HepG2 (cell line): ENCODE measurements around the gene SOX9. TPM values are rescaled to one million over a fixed set of nuclear protein-coding genes. Genes with fewer than 3 reads are reported as not detected.

Source experiments
- FOXJ3 ChIP-seq: sonication (generic); formaldehyde crosslinking; IDR thresholded peaks from 2 replicates; pipeline ENCODE4 v1.4.0; 2020; ENCODE audit warnings: missing genetic modification reagents, mild to moderate bottlenecking, borderline replicate concordance
- GTF3A ChIP-seq: sonication (generic); formaldehyde crosslinking; conservative IDR thresholded peaks from 2 replicates; pipeline ENCODE4 v1.4.0; 2020; ENCODE audit warnings: mild to moderate bottlenecking, missing genetic modification reagents
- ISL2 ChIP-seq: sonication (generic); formaldehyde crosslinking; IDR thresholded peaks from 2 replicates; pipeline ENCODE4 v1.5.0; 2020; ENCODE audit warnings: missing genetic modification reagents
- KLF16 ChIP-seq, 2 experiments: sonication (generic) in 1 of 2; formaldehyde crosslinking in 1 of 2; IDR thresholded peaks; 2 replicates each; pipeline versions ENCODE4 v1.6.1 to v1.8.0; 2016 to 2023; ENCODE audit warnings: missing genetic modification reagents in 2 of 2, missing compliant biosample characterization in 1 of 2
- MEF2D ChIP-seq: sonication (generic); formaldehyde crosslinking; IDR thresholded peaks from 2 replicates; pipeline ENCODE4 v1.5.1; 2020; ENCODE audit warnings: mild to moderate bottlenecking, missing genetic modification reagents
- NFYC ChIP-seq: IDR thresholded peaks from 2 replicates; pipeline ENCODE4 v1.6.1; 2016; ENCODE audit warnings: missing genetic modification reagents, missing compliant biosample characterization
- NR2F1 ChIP-seq, 2 experiments: fragments of 450-650 bp in 1 of 2; formaldehyde crosslinking in 1 of 2; IDR thresholded peaks; 2 replicates each; pipeline versions ENCODE4 v1.5.0 to v1.6.1; 2016 to 2020; ENCODE audit warnings: mild to moderate bottlenecking in 1 of 2, missing compliant biosample characterization in 1 of 2, missing genetic modification reagents in 1 of 2, moderate library complexity in 1 of 2
- NR3C1 ChIP-seq: sonication (generic); formaldehyde crosslinking; IDR thresholded peaks from 2 replicates; pipeline ENCODE4 v1.4.0; 2020; ENCODE audit warnings: missing genetic modification reagents
- PATZ1 ChIP-seq: sonication (generic); formaldehyde crosslinking; IDR thresholded peaks from 2 replicates; pipeline ENCODE4 v1.4.0; 2020; ENCODE audit warnings: missing genetic modification reagents
- PHF21A ChIP-seq: sonication (generic); formaldehyde crosslinking; IDR thresholded peaks from 2 replicates; pipeline ENCODE4 v1.5.0; 2020; ENCODE audit warnings: mild to moderate bottlenecking, missing genetic modification reagents
- RXRB ChIP-seq: IDR thresholded peaks from 2 replicates; pipeline ENCODE4 v1.6.1; 2016; ENCODE audit warnings: borderline replicate concordance, missing genetic modification reagents, missing compliant biosample characterization
- UBTF ChIP-seq: sonication (generic); formaldehyde crosslinking; IDR thresholded peaks from 2 replicates; pipeline ENCODE4 v1.4.0; 2020; ENCODE audit warnings: mild to moderate bottlenecking, missing genetic modification reagents
- ZBTB26 ChIP-seq: IDR thresholded peaks from 2 replicates; pipeline ENCODE4 v1.6.1; 2016; ENCODE audit warnings: missing compliant biosample characterization, missing genetic modification reagents, borderline replicate concordance
- ZBTB37 ChIP-seq: sonication (generic); formaldehyde crosslinking; IDR thresholded peaks from 2 replicates; pipeline ENCODE4 v1.4.0; 2020; ENCODE audit warnings: mild to moderate bottlenecking, missing genetic modification reagents
- ZFP36L1 ChIP-seq: sonication (generic); formaldehyde crosslinking; IDR thresholded peaks from 2 replicates; pipeline ENCODE4 v1.8.0; 2022; ENCODE audit warnings: mild to moderate bottlenecking, missing genetic modification reagents, moderate library complexity
- ZKSCAN8 ChIP-seq: IDR thresholded peaks from 2 replicates; pipeline ENCODE4 v1.6.1; 2016; ENCODE audit warnings: borderline replicate concordance, missing genetic modification reagents, missing compliant biosample characterization
- ZNF317 ChIP-seq: sonication (generic); formaldehyde crosslinking; IDR thresholded peaks from 2 replicates; pipeline ENCODE4 v1.5.0; 2020; ENCODE audit warnings: mild to moderate bottlenecking, missing genetic modification reagents
- ZNF562 ChIP-seq: sonication (generic); formaldehyde crosslinking; IDR thresholded peaks from 2 replicates; pipeline ENCODE4 v1.8.0; 2022; ENCODE audit warnings: missing genetic modification reagents, borderline replicate concordance
- ZNF691 ChIP-seq: sonication (generic); formaldehyde crosslinking; IDR thresholded peaks from 2 replicates; pipeline ENCODE4 v1.4.0; 2020; ENCODE audit warnings: missing genetic modification reagents, low read depth, mild to moderate bottlenecking, borderline replicate concordance
- ZNF713 ChIP-seq: sonication (generic); formaldehyde crosslinking; IDR thresholded peaks from 2 replicates; pipeline ENCODE4 v1.4.0; 2020; ENCODE audit warnings: mild to moderate bottlenecking, missing genetic modification reagents
- ZSCAN25 ChIP-seq: sonication (generic); formaldehyde crosslinking; IDR thresholded peaks from 2 replicates; pipeline ENCODE4 v1.8.0; 2022; ENCODE audit warnings: mild to moderate bottlenecking, missing genetic modification reagents
- polyA plus RNA-seq, 8 experiments: library from polyadenylated mRNA; depleted of rRNA in 3 of 8; stranded (reverse) in 7 of 8; unstranded in 1 of 8; fragments of >200 nt; fragmentation: Illumina TruSeq in 4 of 8; extraction: Trizol in 4 of 8; gene quantifications; 2 replicates each; pipeline versions ENCODE4 v1.2.1 to v1.2.3, GENCODE V29; 2011 to 2016; ENCODE audit warnings: low read depth in 4 of 8, missing spikeins in 1 of 8, mixed read lengths in 1 of 8; ENCODE audit not compliant: insufficient read depth in 1 of 8
- total RNA-seq, 5 experiments: library from RNA; depleted of rRNA; stranded (reverse); fragments of >200 nt; fragmentation: Illumina TruSeq; extraction: Trizol; gene quantifications; 2 replicates each; pipeline ENCODE4 v1.2.3, GENCODE V29; 2016; ENCODE audit warnings: low read depth in 1 of 5

SOX9 gene
- total and polyA plus RNA-seq, 2 of the 13 experiments (the other 11 are each of a cell fraction or from before 2014, with no cell fraction given) = 16.1 to 27.6 TPM

GRCh38 chr17:72151565-72152386 is 31.0 kb downstream of the SOX9 start (continued):
- TF ChIP-seq PHF21A = peak; percentile 72
- TF ChIP-seq ZNF713 (CRISPR knock-in tag) = no peak
- TF ChIP-seq NR3C1 = no peak
- TF ChIP-seq NR2F1 (CRISPR knock-in tag; IDR thresholded peaks at IDR 0.05) = peak in 1 of 2 experiments; percentile 53; a peak in 1 of 4 replicates
- no peak for TF ChIP-seq MEF2D
- no peak for TF ChIP-seq NFYC
- TF ChIP-seq FOXJ3 = no peak
- 0 out of 2 replicates have a peak, but pooled peaks have one; percentile 38 for TF ChIP-seq ZNF317 (CRISPR knock-in tag)
- TF ChIP-seq ZBTB37 (CRISPR knock-in tag) = peak; percentile 34; the same call in 1 of the 2 replicates
- no peak for TF ChIP-seq ZFP36L1 (CRISPR knock-in tag)
- peak; percentile 47; the same call in 1 of the 2 replicates for TF ChIP-seq ZSCAN25 (CRISPR knock-in tag)
- 0 out of 2 replicates have a peak, but pooled peaks have one; percentile 18 for TF ChIP-seq ZBTB26 (CRISPR knock-in tag)
- TF ChIP-seq KLF16 (CRISPR knock-in tag; IDR thresholded peaks at IDR 0.05) = peak in 1 of 2 experiments; percentile 31; a peak in 1 of 4 replicates
- TF ChIP-seq ISL2 (CRISPR knock-in tag) = peak; percentile 54
- peak; percentile 33; the same call in 1 of the 2 replicates for TF ChIP-seq ZKSCAN8 (CRISPR knock-in tag)
- peak; percentile 85 for TF ChIP-seq RXRB
- TF ChIP-seq ZNF691 = no peak; the same call in 1 of the 2 replicates
- 0 out of 2 replicates have a peak, but pooled peaks have one; percentile 35 for TF ChIP-seq UBTF (CRISPR knock-in tag)
- peak; percentile 25; the same call in 1 of the 2 replicates for TF ChIP-seq PATZ1 (CRISPR knock-in tag)
- no peak for TF ChIP-seq ZNF562 (CRISPR knock-in tag)
- no peak for TF ChIP-seq GTF3A
